ENCODE data around the gene TMEM253. TPM values are rescaled to one million over a fixed set of nuclear protein-coding genes. Genes with fewer than 3 reads are reported as not detected.

Gene TMEM253
- total RNA-seq, 1 experiment from 2014 or later = not detected

GRCh38 chr14:21099596-21099985, 1.3 kb upstream of the TMEM253 start:
- H3K4me2 ChIP-seq (ENCODE audit: low read length) = peak overlapping the region; percentile 82
- no peak for DNase-seq
- BruUV-seq (replicated peaks) = no TSS peak
- peaks cover 34% of the 10 kb centered on the region for H3K4me1 ChIP-seq (ENCODE audit: insufficient read depth, low read length)
- no peaks in the 10 kb centered on the region for H3K27me3 ChIP-seq (ENCODE audit: low read length)
- no peaks in the 10 kb centered on the region for H3F3A ChIP-seq (ENCODE audit: low read length, unreplicated experiment)
- H3K9me3 ChIP-seq (ENCODE audit: low read length) = no peaks in the 10 kb centered on the region
- TF ChIP-seq EZH2 (IDR thresholded peaks at IDR 0.05; ENCODE audit: low read length, unreplicated experiment) (no peak), EZH2phosphoT487 (IDR thresholded peaks at IDR 0.05; ENCODE audit: borderline replicate concordance, low read length) (no peak), CTCF (conservative IDR thresholded peaks at IDR 0.05; ENCODE audit: low read depth, low read length) (no peak)
- CTCF ChIA-PET = no interaction called here
- no peaks in the 10 kb centered on the region for H3K9me2 ChIP-seq (replicated peaks; ENCODE audit: low read length)
- no peak for ATAC-seq
- H2AFZ ChIP-seq (ENCODE audit: low read length) = peak overlapping the region; percentile 81; the same call in 1 of the 2 replicates
- POLR2A ChIA-PET (ENCODE audit: unreplicated experiment) = no interaction called here
- no peak overlapping the region for H3K9ac ChIP-seq (ENCODE audit: low read length)
- H4K20me1 ChIP-seq (ENCODE audit: low read length) = no peaks in the 10 kb centered on the region
- H3K27ac ChIP-seq (ENCODE audit: low read length) = no peak overlapping the region
- H3K4me3 ChIP-seq (ENCODE audit: low read length) = peak overlapping the region; percentile 69
- H3K79me2 ChIP-seq (ENCODE audit: low read length) = no peaks in the 10 kb centered on the region
- intact Hi-C loops (cut with micrococcal nuclease) = no loop called here
- no peaks in the 10 kb centered on the region for H3K36me3 ChIP-seq (ENCODE audit: low read depth, low read length)

- H3K27me3 ChIP-seq (ENCODE audit: low read length) = no peaks in the 10 kb centered on the region
- H3K4me3 ChIP-seq (ENCODE audit: low read length) = no peak overlapping the region
- ChIA-PET POLR2A (ENCODE audit: unreplicated experiment) (interaction anchor here (0.6 kb wide), 1 partner anchor 60 kb away, joined by 6 read pairs; no protein-coding TSS in a partner anchor), CTCF (no interaction called here)
- intact Hi-C loops (cut with micrococcal nuclease) = no loop called here
- H3K9ac ChIP-seq (ENCODE audit: low read length) = no peak overlapping the region
- no peaks in the 10 kb centered on the region for H4K20me1 ChIP-seq (ENCODE audit: low read length)
- TF ChIP-seq EZH2 (IDR thresholded peaks at IDR 0.05; ENCODE audit: low read length, unreplicated experiment) = no peak
- no peak for TF ChIP-seq EZH2phosphoT487 (IDR thresholded peaks at IDR 0.05; ENCODE audit: borderline replicate concordance, low read length)
- TF ChIP-seq CTCF (conservative IDR thresholded peaks at IDR 0.05; ENCODE audit: low read depth, low read length) = no peak
- no peak overlapping the region for H2AFZ ChIP-seq (ENCODE audit: low read length)
- ATAC-seq (no peak), DNase-seq (peak; percentile 41)
- no peaks in the 10 kb centered on the region for H3K9me3 ChIP-seq (ENCODE audit: low read length)
- no peaks in the 10 kb centered on the region for H3F3A ChIP-seq (ENCODE audit: low read length, unreplicated experiment)
- peaks cover 44% of the 10 kb centered on the region for H3K4me1 ChIP-seq (ENCODE audit: insufficient read depth, low read length)
- H3K4me2 ChIP-seq (ENCODE audit: low read length) = peak overlapping the region; percentile 85
- H3K79me2 ChIP-seq (ENCODE audit: low read length) = no peaks in the 10 kb centered on the region
- no TSS peak for BruUV-seq (replicated peaks)
- H3K9me2 ChIP-seq (replicated peaks; ENCODE audit: low read length) = no peaks in the 10 kb centered on the region
- H3K27ac ChIP-seq (ENCODE audit: low read length) = no peak overlapping the region
- no peaks in the 10 kb centered on the region for H3K36me3 ChIP-seq (ENCODE audit: low read depth, low read length)
Observed at GRCh38 chr14:21101802-21102413, 1.0 kb downstream of the TMEM253 start.

Measured in PC-3 (cell line).